H1 (cell line): ENCODE measurements around the gene LYPD1. TPM values are rescaled to one million over a fixed set of nuclear protein-coding genes. Genes with fewer than 3 reads are reported as not detected.

Experiments
- CHD7 ChIP-seq: fragments of 300-600 bp; sonication (generic); IDR thresholded peaks from 2 replicates; pipeline ENCODE4 v1.7.1; 2012; ENCODE audit warnings: low read length, moderate library complexity, mild to moderate bottlenecking, inconsistent platforms; ENCODE audit not compliant: insufficient replicate concordance
- CREB1 ChIP-seq: IDR thresholded peaks from 2 replicates; pipeline ENCODE4 v1.6.1; 2012; ENCODE audit warnings: inconsistent platforms
- CTCF ChIP-seq, 3 experiments: IDR thresholded peaks; 1 replicate in 2 of 3; 2 replicates in 1 of 3; pipeline versions ENCODE4 v1.5.1 to v1.6.1; 2011; ENCODE audit warnings: low read length in 3 of 3, mild to moderate bottlenecking in 3 of 3, inconsistent platforms in 2 of 3, low read depth in 1 of 3, moderate library complexity in 1 of 3; ENCODE audit not compliant: insufficient read depth in 1 of 3; ENCODE audit errors: control extremely low read depth in 1 of 3
- EP300 ChIP-seq, 2 experiments: IDR thresholded peaks; 1 replicate in 1 of 2; 2 replicates in 1 of 2; pipeline ENCODE4 v1.6.1; 2011 to 2012; ENCODE audit warnings: low read depth in 2 of 2, low read length in 2 of 2, mild to moderate bottlenecking in 2 of 2, borderline replicate concordance in 1 of 2, inconsistent platforms in 1 of 2, moderate library complexity in 1 of 2
- EZH2 ChIP-seq: fragments of 200-600 bp; sonication (generic); IDR thresholded peaks from 2 replicates; pipeline ENCODE4 v1.7.1; 2012; ENCODE audit warnings: low read depth, mild to moderate bottlenecking, moderate library complexity, low read length, inconsistent platforms; ENCODE audit not compliant: severe bottlenecking
- JUND ChIP-seq: IDR thresholded peaks from 2 replicates; pipeline ENCODE4 v1.6.1; 2011; ENCODE audit warnings: mild to moderate bottlenecking, improper control_type of control experiment, low read length
- KDM4A ChIP-seq: IDR thresholded peaks from one replicate; pipeline ENCODE4 v1.7.1; 2012; ENCODE audit warnings: low read depth, mild to moderate bottlenecking, moderate library complexity, low read length, inconsistent platforms; ENCODE audit not compliant: severe bottlenecking
- RXRA ChIP-seq: IDR thresholded peaks from 2 replicates; pipeline ENCODE4 v1.6.1; 2011; ENCODE audit warnings: low read depth, mild to moderate bottlenecking, low read length, moderate library complexity; ENCODE audit not compliant: insufficient read depth
- SRF ChIP-seq: IDR thresholded peaks from 2 replicates; pipeline ENCODE4 v1.6.1; 2011; ENCODE audit warnings: mild to moderate bottlenecking, low read depth, low read length, moderate library complexity
- polyA plus RNA-seq, 7 experiments: library from polyadenylated mRNA; depleted of rRNA in 3 of 7; stranded (reverse) in 5 of 7; unstranded in 2 of 7; fragments of >200 nt in 5 of 7; fragments of 200-250 nt in 2 of 7; gene quantifications; 1 replicate in 5 of 7; 2 replicates in 1 of 7; 4 replicates in 1 of 7; pipeline versions ENCODE4 v1.2.1 to v1.2.3, GENCODE V29; 2011 to 2013; ENCODE audit warnings: missing spikeins in 2 of 7, mixed read lengths in 2 of 7
- total RNA-seq: library from RNA; stranded (reverse); fragmentation: NEBNext Ultra II Directional; extraction: Animal tissue kit (Norgen Biotek cat#: 25700); gene quantifications from 2 replicates; pipeline ENCODE4 v1.2.1, GENCODE V29; 2021

Gene LYPD1
- total and polyA plus RNA-seq, 2 of the 8 experiments (the other 6 are each of a cell fraction or from before 2014, with no cell fraction given): 1.9 to 2.7 TPM

GRCh38 chr2:132641819-132642218 lies 28.2 kb downstream of the LYPD1 start (continued):
- no peak for TF ChIP-seq CHD7
- TF ChIP-seq JUND: no peak
- TF ChIP-seq SRF: no peak
- TF ChIP-seq EZH2: no peak
- TF ChIP-seq RXRA: no peak
- no peak for TF ChIP-seq CREB1
- TF ChIP-seq EP300 (IDR thresholded peaks at IDR 0.05; ENCODE audit: borderline replicate concordance in 1 of 2, low read depth in 2 of 2, low read length in 2 of 2): no peak
- TF ChIP-seq KDM4A: no peak
- TF ChIP-seq CTCF (IDR thresholded peaks at IDR 0.05; ENCODE audit: control extremely low read depth in 1 of 3, insufficient read depth in 1 of 3, low read depth in 1 of 3, low read length in 3 of 3): no peak
